HepG2 (cell line): Measurements from ENCODE around the gene TADA2A. TPM values are rescaled to one million over a fixed set of nuclear protein-coding genes. Genes with fewer than 3 reads are reported as not detected.

ENCODE experiments used
- ATAC-seq: fragments of 200-7000 bp; cut with Tn5 transposase; 3 replicates; pipeline ENCODE4 v1.9.1; 2020; ENCODE audit warnings: mild to moderate bottlenecking, moderate library complexity
- BruUV-seq: library from RNA; stranded (reverse); fragments of 400-500 nt; replicated peaks from 2 replicates; lab custom pipeline; 2021; lab: Mats Ljungman, UMichigan
- CTCF ChIA-PET: fragments of 300-600 bp; formaldehyde crosslinking; extraction: SDS; loops from one replicate; lab custom pipeline; 2021; ENCODE audit warnings: low total read pairs, inconsistent platforms, low intra/inter-chr PET ratio; lab: Yijun Ruan, JAX
- POLR2A ChIA-PET: fragments of 350-600 bp; sonication (Branson Sonifier 250); formaldehyde crosslinking; loops from one replicate; lab custom pipeline; 2020; ENCODE audit warnings: antibody characterized with exemption, inconsistent platforms; lab: Yijun Ruan, JAX
- DNase-seq: peaks from one replicate; pipeline ENCODE4 v3.0.0-alpha.2; 2015; ENCODE audit warnings: low spot score
- FAIRE-seq: peaks from 3 replicates; lab custom pipeline; 2011; peaks lifted over from hg19 to GRCh38; lab: Jason Lieb, UNC
- H2AFZ ChIP-seq: one replicate; pipeline ENCODE4 v1.6.1; 2011; ENCODE audit warnings: low read length, inconsistent platforms
- H3K27ac ChIP-seq: fragments of 300-600 bp; 3 replicates; pipeline ENCODE4 v1.8.0; 2011; ENCODE audit warnings: mixed run types, mild to moderate bottlenecking, mixed read lengths, low read length, inconsistent platforms; ENCODE audit not compliant: insufficient read depth; ENCODE audit errors: extremely low read length
- H3K27me3 ChIP-seq, 2 experiments: fragments of 200-600 bp in 1 of 2; 2 replicates in 1 of 2; 3 replicates in 1 of 2; pipeline versions ENCODE4 v1.6.0 to v1.8.0; 2011; ENCODE audit warnings: low read length in 2 of 2, mild to moderate bottlenecking in 2 of 2, moderate library complexity in 2 of 2, inconsistent platforms in 1 of 2; ENCODE audit not compliant: insufficient read depth in 2 of 2, control insufficient read depth in 1 of 2
- H3K36me3 ChIP-seq, 2 experiments: fragments of 200-600 bp in 1 of 2; replicated peaks in 1 of 2; 2 replicates in 1 of 2; 3 replicates in 1 of 2; pipeline versions ENCODE4 v1.5.1 to v1.8.0; 2011; ENCODE audit warnings: low read length in 2 of 2, inconsistent platforms in 1 of 2; ENCODE audit not compliant: insufficient read depth in 2 of 2, control insufficient read depth in 1 of 2
- H3K4me1 ChIP-seq: 2 replicates; pipeline ENCODE4 v1.5.1; 2012; ENCODE audit warnings: low read length, inconsistent platforms; ENCODE audit not compliant: insufficient read depth
- H3K4me2 ChIP-seq: 2 replicates; pipeline ENCODE4 v1.6.0; 2011; ENCODE audit warnings: low read depth, low read length, inconsistent platforms
- H3K4me3 ChIP-seq, 3 experiments: fragments of 200-600 bp in 1 of 3; sonication (generic), shearing (Covaris generic) in 1 of 3; replicated peaks in 1 of 3; 2 replicates each; pipeline ENCODE4 v1.5.1; 2011 to 2016; ENCODE audit warnings: low read length in 3 of 3, inconsistent platforms in 2 of 3, low read depth in 2 of 3, mild to moderate bottlenecking in 2 of 3, control low read depth in 1 of 3, mixed read lengths in 1 of 3; ENCODE audit not compliant: insufficient read depth in 1 of 3
- H3K79me2 ChIP-seq: one replicate; pipeline ENCODE4 v1.6.1; 2011; ENCODE audit warnings: low read length, inconsistent platforms; ENCODE audit not compliant: insufficient read depth
- H3K9ac ChIP-seq: 2 replicates; pipeline ENCODE4 v1.6.0; 2011; ENCODE audit warnings: mild to moderate bottlenecking, low read depth, low read length, inconsistent platforms; ENCODE audit not compliant: insufficient read depth
- H3K9me3 ChIP-seq: 2 replicates; pipeline ENCODE4 v1.5.1; 2012; ENCODE audit warnings: mild to moderate bottlenecking, low read length
- H4K20me1 ChIP-seq: 2 replicates; pipeline ENCODE4 v1.6.0; 2011; ENCODE audit warnings: inconsistent platforms, mild to moderate bottlenecking, low read length, moderate library complexity; ENCODE audit not compliant: insufficient read depth
- ATF7 ChIP-seq, 2 experiments: fragments of 450-650 bp in 1 of 2; sonication (generic) in 1 of 2; formaldehyde crosslinking in 1 of 2; IDR thresholded peaks; 2 replicates each; pipeline versions ENCODE4 v1.4.0 to v1.6.1; 2016 to 2020; ENCODE audit warnings: antibody characterized with exemption in 1 of 2, mild to moderate bottlenecking in 1 of 2, missing genetic modification reagents in 1 of 2
- WGBS: methylation state at CpG from one replicate; pipeline ENCODE4 v1.1.6; 2017; ENCODE audit warnings: low lambda C conversion rate; 5-methylcytosine and 5-hydroxymethylcytosine counted together
- in situ Hi-C: cut with HindIII; loops from 2 replicates; pipeline ENCODE4 v1.10.0; 2017; ENCODE audit warnings: low pct_unique_long_range_greater_than_20kb; ENCODE audit not compliant: extremely low pct_ligation_motif_present
- intact Hi-C: fragments of 100-400 bp; cut with micrococcal nuclease; formaldehyde crosslinking; loops from one replicate; pipeline ENCODE4 v1.10.0; 2022; ENCODE audit not compliant: unreplicated experiment
- polyA plus RNA-seq, 8 experiments: library from polyadenylated mRNA; depleted of rRNA in 3 of 8; stranded (reverse) in 7 of 8; unstranded in 1 of 8; fragments of >200 nt; fragmentation: Illumina TruSeq in 4 of 8; extraction: Trizol in 4 of 8; gene quantifications; 2 replicates each; pipeline versions ENCODE4 v1.2.1 to v1.2.3, GENCODE V29; 2011 to 2016; ENCODE audit warnings: low read depth in 4 of 8, missing spikeins in 1 of 8, mixed read lengths in 1 of 8; ENCODE audit not compliant: insufficient read depth in 1 of 8
- total RNA-seq, 5 experiments: library from RNA; depleted of rRNA; stranded (reverse); fragments of >200 nt; fragmentation: Illumina TruSeq; extraction: Trizol; gene quantifications; 2 replicates each; pipeline ENCODE4 v1.2.3, GENCODE V29; 2016; ENCODE audit warnings: low read depth in 1 of 5
- TF ChIP-seq, protein P1 (sequence below): sonication (generic); formaldehyde crosslinking; IDR thresholded peaks from 2 replicates; pipeline ENCODE4 v1.8.1; 2022; ENCODE audit warnings: low read depth, mild to moderate bottlenecking, missing genetic modification reagents
- TF ChIP-seq, protein P2 (sequence below): IDR thresholded peaks from 2 replicates; pipeline ENCODE4 v1.6.1; 2016; ENCODE audit warnings: missing compliant biosample characterization, missing genetic modification reagents, borderline replicate concordance
- TF ChIP-seq, protein P3 (sequence below): sonication (generic); formaldehyde crosslinking; IDR thresholded peaks from 2 replicates; pipeline ENCODE4 v1.4.0; 2020; ENCODE audit warnings: missing genetic modification reagents

TADA2A gene
- total and polyA plus RNA-seq, 2 of the 13 experiments (the other 11 are each of a cell fraction or from before 2014, with no cell fraction given) = 8.0 to 14.0 TPM

DNA sequence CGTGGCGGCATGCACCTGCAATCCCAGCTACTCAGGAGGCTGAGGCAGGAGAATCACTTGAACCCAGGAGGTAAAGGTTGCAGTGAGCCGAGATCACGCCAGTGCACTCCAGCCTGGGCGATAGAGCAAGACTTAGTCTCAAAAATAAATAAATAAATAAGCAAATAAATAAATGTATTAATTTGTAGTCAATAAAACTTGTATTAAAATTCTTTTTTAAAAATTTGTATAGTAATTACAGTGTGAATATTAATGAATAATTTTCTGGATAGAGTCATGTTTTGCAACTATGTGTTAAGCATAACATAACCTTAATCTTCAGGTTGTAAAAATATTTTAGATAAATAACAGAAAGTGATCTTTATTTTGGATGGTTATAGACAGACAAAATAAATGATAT lies 55.8 kb downstream of the TADA2A start (continued):
- TF ChIP-seq, protein P1, sequence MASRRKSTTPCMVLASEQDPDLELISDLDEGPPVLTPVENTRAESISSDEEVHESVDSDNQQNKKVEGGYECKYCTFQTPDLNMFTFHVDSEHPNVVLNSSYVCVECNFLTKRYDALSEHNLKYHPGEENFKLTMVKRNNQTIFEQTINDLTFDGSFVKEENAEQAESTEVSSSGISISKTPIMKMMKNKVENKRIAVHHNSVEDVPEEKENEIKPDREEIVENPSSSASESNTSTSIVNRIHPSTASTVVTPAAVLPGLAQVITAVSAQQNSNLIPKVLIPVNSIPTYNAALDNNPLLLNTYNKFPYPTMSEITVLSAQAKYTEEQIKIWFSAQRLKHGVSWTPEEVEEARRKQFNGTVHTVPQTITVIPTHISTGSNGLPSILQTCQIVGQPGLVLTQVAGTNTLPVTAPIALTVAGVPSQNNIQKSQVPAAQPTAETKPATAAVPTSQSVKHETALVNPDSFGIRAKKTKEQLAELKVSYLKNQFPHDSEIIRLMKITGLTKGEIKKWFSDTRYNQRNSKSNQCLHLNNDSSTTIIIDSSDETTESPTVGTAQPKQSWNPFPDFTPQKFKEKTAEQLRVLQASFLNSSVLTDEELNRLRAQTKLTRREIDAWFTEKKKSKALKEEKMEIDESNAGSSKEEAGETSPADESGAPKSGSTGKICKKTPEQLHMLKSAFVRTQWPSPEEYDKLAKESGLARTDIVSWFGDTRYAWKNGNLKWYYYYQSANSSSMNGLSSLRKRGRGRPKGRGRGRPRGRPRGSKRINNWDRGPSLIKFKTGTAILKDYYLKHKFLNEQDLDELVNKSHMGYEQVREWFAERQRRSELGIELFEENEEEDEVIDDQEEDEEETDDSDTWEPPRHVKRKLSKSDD (CRISPR knock-in tag) = no peak
- TF ChIP-seq, protein P2, sequence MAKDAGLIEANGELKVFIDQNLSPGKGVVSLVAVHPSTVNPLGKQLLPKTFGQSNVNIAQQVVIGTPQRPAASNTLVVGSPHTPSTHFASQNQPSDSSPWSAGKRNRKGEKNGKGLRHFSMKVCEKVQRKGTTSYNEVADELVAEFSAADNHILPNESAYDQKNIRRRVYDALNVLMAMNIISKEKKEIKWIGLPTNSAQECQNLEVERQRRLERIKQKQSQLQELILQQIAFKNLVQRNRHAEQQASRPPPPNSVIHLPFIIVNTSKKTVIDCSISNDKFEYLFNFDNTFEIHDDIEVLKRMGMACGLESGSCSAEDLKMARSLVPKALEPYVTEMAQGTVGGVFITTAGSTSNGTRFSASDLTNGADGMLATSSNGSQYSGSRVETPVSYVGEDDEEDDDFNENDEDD (CRISPR knock-in tag) = no peak

DNA sequence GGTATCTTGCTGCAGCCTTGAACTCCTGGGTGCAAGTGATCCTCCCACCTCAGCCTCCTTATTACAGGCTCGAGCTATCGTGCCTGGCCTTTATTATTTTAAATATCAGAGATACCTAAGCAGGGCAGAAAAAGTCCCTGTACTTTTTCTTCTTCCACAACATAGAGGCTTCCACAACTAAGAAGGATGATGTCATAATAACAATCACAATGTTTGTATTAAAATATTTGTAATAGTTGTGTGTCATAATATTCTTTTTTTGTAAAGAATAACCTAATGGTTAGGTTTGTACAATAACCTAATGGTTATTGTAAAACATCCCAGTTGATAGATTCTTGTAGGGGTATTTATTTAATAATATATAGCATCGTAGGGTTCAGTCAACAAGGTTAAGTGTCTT lies 56.4 kb downstream of the TADA2A start:
- no peak overlapping the region for H3K4me3 ChIP-seq
- no peaks in the 10 kb centered on the region for H3K4me1 ChIP-seq
- ChIA-PET POLR2A (no interaction called here), CTCF (no interaction called here)
- no peak overlapping the region for H2AFZ ChIP-seq
- H3K9ac ChIP-seq = no peak overlapping the region
- no peak overlapping the region for H3K27ac ChIP-seq
- H3K36me3 ChIP-seq = peaks cover 1 to 17% of the 10 kb centered on the region in 2 experiments; a peak in 2 of 5 replicates
- no peaks in the 10 kb centered on the region for H3K9me3 ChIP-seq
- FAIRE-seq = no peak
- in situ Hi-C loops = no loop called here
- no peak for ATAC-seq
- H3K27me3 ChIP-seq = no peaks in the 10 kb centered on the region
- intact Hi-C loops = no loop called here
- 93% methylated on average over 3 of the region's 3 CpGs for WGBS
- no peaks in the 10 kb centered on the region for H3K79me2 ChIP-seq
- no peak overlapping the region for H3K4me2 ChIP-seq
- DNase-seq = no peak
- peak; percentile 91 for TF ChIP-seq ATF7 (IDR thresholded peaks at IDR 0.05)
- TF ChIP-seq ATF7 (CRISPR knock-in tag; IDR thresholded peaks at IDR 0.05) = no peak
- TF ChIP-seq, protein P3, sequence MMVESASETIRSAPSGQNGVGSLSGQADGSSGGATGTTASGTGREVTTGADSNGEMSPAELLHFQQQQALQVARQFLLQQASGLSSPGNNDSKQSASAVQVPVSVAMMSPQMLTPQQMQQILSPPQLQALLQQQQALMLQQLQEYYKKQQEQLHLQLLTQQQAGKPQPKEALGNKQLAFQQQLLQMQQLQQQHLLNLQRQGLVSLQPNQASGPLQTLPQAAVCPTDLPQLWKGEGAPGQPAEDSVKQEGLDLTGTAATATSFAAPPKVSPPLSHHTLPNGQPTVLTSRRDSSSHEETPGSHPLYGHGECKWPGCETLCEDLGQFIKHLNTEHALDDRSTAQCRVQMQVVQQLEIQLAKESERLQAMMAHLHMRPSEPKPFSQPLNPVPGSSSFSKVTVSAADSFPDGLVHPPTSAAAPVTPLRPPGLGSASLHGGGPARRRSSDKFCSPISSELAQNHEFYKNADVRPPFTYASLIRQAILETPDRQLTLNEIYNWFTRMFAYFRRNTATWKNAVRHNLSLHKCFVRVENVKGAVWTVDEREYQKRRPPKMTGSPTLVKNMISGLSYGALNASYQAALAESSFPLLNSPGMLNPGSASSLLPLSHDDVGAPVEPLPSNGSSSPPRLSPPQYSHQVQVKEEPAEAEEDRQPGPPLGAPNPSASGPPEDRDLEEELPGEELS (CRISPR knock-in tag) = no peak
- H4K20me1 ChIP-seq = no peaks in the 10 kb centered on the region
- no TSS peak for BruUV-seq
